Measurements from ENCODE around the gene SUCO. TPM values are rescaled to one million over a fixed set of nuclear protein-coding genes. Genes with fewer than 3 reads are reported as not detected.

The SUCO gene
- total RNA-seq, 3 donors from 2014 or later = 24.6 to 29.0 (median 24.6) TPM

DNA sequence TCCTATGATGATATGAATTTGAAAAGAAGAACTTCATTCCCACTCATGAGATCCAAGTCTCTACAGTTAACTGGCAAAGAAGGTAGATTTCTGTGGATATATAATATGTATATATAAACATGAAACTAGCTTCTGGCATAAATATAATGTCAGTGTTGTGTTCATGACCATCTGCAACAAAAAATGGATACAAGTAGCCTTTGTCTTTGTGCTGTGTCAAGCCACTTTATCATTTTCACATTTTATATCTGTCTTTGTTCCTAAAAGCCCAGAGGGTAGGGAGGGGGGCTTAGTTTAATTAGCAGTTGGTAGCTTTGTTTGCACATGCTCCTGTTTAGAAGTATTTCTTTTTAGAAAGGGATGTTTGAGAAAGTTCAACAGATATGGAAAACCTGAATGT is 69.8 kb downstream of the SUCO start:
- Histone ChIP-seq H3K9me3 (no peaks in the 10 kb centered on the region), H3K36me3 (ENCODE audit: low read depth) (no peaks in the 10 kb centered on the region)
- TF ChIP-seq, protein P1, sequence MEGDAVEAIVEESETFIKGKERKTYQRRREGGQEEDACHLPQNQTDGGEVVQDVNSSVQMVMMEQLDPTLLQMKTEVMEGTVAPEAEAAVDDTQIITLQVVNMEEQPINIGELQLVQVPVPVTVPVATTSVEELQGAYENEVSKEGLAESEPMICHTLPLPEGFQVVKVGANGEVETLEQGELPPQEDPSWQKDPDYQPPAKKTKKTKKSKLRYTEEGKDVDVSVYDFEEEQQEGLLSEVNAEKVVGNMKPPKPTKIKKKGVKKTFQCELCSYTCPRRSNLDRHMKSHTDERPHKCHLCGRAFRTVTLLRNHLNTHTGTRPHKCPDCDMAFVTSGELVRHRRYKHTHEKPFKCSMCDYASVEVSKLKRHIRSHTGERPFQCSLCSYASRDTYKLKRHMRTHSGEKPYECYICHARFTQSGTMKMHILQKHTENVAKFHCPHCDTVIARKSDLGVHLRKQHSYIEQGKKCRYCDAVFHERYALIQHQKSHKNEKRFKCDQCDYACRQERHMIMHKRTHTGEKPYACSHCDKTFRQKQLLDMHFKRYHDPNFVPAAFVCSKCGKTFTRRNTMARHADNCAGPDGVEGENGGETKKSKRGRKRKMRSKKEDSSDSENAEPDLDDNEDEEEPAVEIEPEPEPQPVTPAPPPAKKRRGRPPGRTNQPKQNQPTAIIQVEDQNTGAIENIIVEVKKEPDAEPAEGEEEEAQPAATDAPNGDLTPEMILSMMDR (IDR thresholded peaks at IDR 0.05) = no peak

DNA sequence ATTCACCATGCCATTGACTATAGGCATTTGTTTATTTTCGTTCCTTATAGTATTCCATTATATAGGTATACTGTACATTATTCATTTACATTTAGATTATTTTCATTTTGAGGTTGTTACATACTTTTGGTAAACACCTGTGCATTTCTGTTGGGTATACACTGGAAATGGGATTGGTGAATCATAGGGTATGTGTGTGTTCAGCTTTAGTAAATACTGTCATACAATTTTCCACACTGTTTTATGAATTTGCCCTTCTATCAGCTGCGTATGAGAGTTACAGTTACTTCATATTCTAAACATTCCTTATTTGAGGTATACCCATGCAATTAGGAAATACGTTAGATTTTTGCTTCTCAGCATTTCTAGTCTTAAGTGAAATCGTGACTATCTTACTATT is 70.9 kb downstream of the SUCO start:
- ATAC-seq = no peak
- no peaks in the 10 kb centered on the region for H3K4me1 ChIP-seq (ENCODE audit: low read depth)

More for the DNA sequence above, 69.8 kb downstream of the SUCO start:
- DNase-seq = no peak
- no peak for ATAC-seq
- intact Hi-C loops (cut with DNase I, micrococcal nuclease) = no loop called here
- H3K4me1 ChIP-seq (ENCODE audit: low read depth) = no peaks in the 10 kb centered on the region
- H3K4me3 ChIP-seq = no peak overlapping the region

DNA sequence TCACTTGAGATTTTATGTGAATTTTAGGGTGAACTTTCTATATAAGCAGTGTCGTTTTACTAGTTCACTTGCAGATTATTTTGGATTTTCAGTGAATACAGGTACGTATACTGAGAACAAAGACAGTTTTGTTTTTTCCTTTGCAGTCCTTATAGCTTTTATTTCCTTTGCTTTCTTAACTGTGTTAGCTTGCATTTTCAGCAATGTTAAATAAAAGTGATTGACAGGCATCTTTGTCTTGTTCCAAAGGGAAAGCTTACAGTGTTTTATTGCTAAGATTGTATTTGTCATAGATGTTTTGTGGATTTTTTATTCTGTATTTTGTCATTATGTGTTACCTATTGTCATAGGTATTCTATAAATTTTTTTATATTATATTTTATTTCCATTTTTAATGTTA is 72.7 kb downstream of the SUCO start:
- Histone ChIP-seq H3K9me3 (no peaks in the 10 kb centered on the region), H3K4me1 (ENCODE audit: low read depth) (no peaks in the 10 kb centered on the region), H3K4me3 (no peak overlapping the region), H3K36me3 (ENCODE audit: low read depth) (no peaks in the 10 kb centered on the region)
- no peak for DNase-seq
- TF ChIP-seq, protein P1 (IDR thresholded peaks at IDR 0.05) = no peak
- intact Hi-C loops (cut with DNase I, micrococcal nuclease) = no loop called here
- no peak for ATAC-seq

More for the DNA sequence above, 70.9 kb downstream of the SUCO start:
- TF ChIP-seq, protein P1 (IDR thresholded peaks at IDR 0.05) = no peak
- no peaks in the 10 kb centered on the region for H3K9me3 ChIP-seq
- intact Hi-C loops (cut with DNase I, micrococcal nuclease) = no loop called here
- H3K4me3 ChIP-seq = no peak overlapping the region
- H3K36me3 ChIP-seq (ENCODE audit: low read depth) = no peaks in the 10 kb centered on the region
- DNase-seq = no peak

DNA sequence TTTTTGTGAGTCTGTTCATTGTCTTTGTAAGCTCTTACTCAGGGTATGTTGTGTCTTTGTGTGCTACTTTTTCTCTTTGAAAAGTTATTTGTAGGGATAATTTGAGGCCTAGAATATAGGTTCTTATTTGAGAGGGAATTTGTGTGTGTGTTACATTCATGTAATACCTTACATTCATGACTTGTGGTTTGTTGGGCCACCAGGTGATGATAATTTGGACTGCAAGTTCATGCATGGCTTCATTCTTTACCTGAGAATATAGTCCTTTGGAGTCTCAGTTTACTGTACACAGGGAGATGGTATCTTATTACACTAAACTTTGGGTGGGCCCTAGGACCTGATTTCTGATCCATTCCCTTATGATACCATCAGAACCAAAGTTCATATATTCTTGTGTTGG is 74.2 kb downstream of the SUCO start:
- intact Hi-C loops (cut with DNase I, micrococcal nuclease) = no loop called here
- DNase-seq (no peak), ATAC-seq (no peak)
- H3K4me1 ChIP-seq (ENCODE audit: low read depth) = no peaks in the 10 kb centered on the region
- H3K36me3 ChIP-seq (ENCODE audit: low read depth) = no peaks in the 10 kb centered on the region
- TF ChIP-seq, protein P1 (IDR thresholded peaks at IDR 0.05) = no peak
- H3K4me3 ChIP-seq = no peak overlapping the region
- H3K9me3 ChIP-seq = no peaks in the 10 kb centered on the region

DNA sequence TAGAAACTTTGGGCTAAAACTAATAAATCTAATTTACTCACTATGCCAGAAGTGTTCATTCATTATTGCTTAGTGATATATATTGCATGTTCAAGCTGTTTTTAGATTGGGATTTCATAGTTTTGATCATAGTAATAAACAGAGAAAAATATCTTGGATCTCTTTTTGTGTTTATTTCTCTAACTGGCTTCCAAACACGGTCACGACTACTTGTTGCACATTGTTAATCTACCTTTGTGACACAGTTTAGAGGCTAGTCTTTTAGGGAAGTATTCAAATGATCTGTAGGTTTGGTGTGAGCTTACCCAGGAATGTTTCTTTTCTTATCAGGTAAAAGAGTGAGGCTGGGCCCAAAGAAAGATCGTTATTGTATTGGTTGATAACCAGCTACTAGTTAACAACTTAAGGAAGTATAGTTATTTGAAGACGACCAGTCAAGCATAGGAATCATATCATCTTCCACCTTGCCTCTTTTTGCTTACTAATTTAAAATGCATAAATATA is 75.2 kb downstream of the SUCO start:
- no peaks in the 10 kb centered on the region for H3K36me3 ChIP-seq (ENCODE audit: low read depth)
- ATAC-seq = no peak
- no peaks in the 10 kb centered on the region for H3K9me3 ChIP-seq
- intact Hi-C loops (cut with DNase I, micrococcal nuclease) = no loop called here
- TF ChIP-seq, protein P1 (IDR thresholded peaks at IDR 0.05) = no peak
- H3K4me1 ChIP-seq (ENCODE audit: low read depth) = no peaks in the 10 kb centered on the region
- H3K4me3 ChIP-seq = no peak overlapping the region
- no peak for DNase-seq

DNA sequence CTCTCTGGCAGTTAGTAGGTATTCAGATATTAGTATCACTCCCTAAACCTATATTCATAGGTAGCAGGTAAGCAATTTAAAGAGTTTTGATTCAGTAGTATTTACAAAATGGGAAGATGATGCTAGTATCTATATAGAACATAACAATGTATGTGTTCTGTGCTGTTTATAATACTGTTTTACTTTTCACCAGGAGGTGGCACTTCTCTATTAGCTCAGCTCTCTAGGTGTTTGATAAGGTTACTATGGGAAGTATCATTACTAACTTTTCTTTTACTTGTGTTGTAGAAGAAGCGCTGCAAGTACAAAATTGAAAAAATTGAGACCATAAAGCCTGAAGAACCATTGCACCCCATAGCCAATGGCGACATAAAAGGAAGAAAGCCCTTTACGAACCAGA is 76.6 kb downstream of the SUCO start:
- H3K9me3 ChIP-seq = no peaks in the 10 kb centered on the region
- H3K4me3 ChIP-seq = no peak overlapping the region
- H3K4me1 ChIP-seq (ENCODE audit: low read depth) = no peaks in the 10 kb centered on the region
- TF ChIP-seq, protein P1 (IDR thresholded peaks at IDR 0.05) = no peak
- no peak for ATAC-seq
- H3K36me3 ChIP-seq (ENCODE audit: low read depth) = no peaks in the 10 kb centered on the region
- intact Hi-C loops (cut with DNase I, micrococcal nuclease) = no loop called here
- DNase-seq = no peak

All from mucosa of descending colon (tissue), 3 donors.